HG03064 (cell line): Measurements from ENCODE around the gene RHOD.

Experiments
- ATAC-seq: cut with Tn5 transposase; IDR thresholded peaks from one replicate; pipeline ENCODE4 v1.9.1; 2021; ENCODE audit warnings: low read depth; ENCODE audit not compliant: unreplicated experiment

Gene RHOD, protein sequence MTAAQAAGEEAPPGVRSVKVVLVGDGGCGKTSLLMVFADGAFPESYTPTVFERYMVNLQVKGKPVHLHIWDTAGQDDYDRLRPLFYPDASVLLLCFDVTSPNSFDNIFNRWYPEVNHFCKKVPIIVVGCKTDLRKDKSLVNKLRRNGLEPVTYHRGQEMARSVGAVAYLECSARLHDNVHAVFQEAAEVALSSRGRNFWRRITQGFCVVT

DNA sequence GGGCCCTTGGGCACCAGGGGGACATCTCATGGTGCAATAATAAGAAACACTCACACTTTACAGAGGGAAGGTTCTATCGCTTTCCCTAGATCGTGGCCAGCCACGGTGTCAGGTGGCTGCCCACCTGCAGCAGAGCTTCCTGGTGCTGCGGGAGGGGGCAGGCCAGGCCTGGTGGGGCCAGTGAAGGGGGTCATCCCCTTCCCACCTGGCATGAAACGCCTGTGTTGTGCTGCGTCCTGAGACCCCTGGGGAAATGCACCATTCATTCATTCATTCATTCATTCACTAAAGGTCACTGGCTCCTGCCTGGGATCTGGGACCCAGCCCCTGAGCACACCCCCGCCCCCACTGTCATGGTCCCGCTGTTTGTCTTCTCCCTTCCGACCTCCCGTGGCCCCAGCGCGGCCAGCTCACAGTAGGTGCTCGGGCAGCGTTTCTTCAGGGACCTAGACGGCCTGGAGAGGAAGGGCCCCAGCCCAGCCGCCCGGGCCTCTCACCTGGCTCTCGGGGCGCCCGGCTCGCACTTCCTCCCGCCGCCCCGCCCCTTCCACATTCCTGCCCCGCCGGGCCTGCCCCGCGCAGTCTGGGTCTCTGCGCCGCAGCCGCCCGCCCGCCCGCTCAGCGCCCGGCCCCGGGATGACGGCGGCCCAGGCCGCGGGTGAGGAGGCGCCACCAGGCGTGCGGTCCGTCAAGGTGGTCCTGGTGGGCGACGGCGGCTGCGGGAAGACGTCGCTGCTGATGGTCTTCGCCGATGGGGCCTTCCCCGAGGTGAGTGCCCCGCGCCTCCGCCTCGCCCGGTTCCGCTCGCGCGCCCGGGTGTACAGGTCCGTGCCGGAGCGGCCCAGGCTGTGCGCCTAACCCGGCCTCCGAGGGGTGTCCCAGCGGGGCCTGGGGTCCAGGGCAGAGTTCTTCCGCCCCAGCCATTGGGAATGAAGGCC is at the start of gene RHOD:
RHOD (plus strand) TSS at position 581 of the 938 bp plus-strand sequence; CDS start at position 637, 56 bp downstream.
- no peak for ATAC-seq

DNA sequence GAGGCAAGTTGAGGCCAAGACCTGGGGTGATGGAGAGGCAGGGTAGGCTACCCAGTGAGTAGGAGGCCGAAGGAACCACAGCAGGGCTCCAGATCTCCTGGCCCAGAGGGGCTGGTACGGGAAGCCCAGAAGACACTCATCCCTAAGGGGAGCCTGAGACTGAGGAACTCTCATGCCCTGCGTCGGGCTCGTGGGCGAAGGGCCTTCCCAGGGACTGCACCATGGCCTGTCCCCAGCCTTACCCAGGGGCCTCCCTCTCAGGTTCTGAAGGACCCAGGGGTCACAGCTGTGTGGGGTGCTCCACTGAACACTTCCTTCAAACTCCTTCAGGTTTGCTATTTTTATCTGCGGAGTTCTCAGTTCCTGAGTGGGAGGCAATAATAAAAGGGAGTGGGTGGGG is 49.5 kb upstream of the RHOD start:
- no peak for ATAC-seq

DNA sequence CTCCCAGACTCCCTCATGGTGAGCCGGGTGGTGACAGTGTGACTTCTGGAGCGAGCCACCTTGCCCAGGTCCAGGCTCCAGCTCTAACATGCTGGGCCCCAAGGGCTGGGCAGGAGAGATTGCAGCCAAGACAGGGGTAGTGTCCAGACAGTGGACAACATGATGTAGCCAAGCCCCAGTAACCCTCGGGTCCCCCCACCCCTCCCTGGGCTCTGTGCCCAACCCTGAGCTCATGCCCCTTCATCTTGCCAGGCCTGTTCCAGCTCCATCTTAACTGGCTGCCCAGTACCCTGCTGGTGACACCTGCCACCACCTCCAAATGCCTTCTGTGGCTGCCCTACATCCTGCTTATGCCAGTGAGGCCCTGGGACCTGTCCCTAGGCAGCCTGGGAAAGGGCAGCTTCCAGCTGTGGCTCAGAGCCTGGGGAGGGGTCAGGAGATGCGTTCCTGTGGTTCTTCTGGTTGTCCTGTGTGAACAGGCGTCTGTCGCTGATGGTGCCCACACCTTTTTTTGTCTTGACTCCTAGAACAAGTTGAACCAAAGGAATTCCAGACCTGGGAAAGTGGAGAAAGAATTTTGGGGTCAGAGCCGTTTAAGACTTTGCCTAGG is 46.2 kb upstream of the RHOD start:
- ATAC-seq, result no peak

DNA sequence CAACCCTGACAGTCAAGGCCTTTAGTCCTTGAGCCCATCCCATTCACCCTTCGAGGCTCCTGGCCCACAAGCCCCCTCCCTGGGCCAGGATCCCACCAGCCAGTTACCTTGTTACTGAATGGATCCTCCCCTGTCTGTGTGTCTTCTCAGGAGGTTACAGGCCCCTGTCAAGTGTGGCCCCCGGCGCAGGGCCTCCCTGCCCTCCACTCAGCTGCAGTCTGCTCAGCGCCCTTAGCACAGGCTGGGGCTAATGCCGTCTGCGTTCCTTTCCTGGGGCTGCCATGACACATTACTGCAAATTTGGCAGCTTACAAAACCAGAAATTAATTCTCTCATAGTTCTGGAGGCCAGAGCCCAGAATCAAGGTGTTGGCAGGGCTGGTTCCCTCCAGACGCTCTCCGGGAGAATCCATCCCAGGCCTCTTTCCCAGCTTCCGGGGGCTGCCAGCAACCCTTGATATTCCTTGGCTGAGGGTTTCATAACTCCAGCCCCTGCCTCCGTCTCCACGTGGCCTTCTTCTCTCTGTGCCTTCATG is 43.1 kb upstream of the RHOD start:
- ATAC-seq, result no peak

DNA sequence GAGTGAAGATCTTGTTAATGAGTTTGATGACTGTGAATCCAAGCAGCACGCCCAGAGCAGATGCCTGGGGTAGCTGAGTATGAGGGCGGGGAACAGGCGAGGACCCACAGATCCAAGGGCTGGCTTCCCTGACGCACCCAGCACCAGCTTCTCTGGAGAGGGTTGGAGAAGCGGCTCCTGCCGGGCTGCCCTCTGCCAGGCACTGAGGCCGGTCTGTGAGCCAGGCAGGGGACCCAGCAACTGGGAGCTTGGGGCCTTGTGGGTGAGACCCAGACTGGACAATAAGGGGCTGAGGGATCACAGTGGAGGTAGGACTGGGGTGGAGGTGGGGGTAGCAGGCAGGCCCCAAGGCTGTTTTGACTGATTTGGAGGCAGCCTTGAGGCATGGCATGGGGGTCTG is 42.3 kb upstream of the RHOD start:
- no peak for ATAC-seq

DNA sequence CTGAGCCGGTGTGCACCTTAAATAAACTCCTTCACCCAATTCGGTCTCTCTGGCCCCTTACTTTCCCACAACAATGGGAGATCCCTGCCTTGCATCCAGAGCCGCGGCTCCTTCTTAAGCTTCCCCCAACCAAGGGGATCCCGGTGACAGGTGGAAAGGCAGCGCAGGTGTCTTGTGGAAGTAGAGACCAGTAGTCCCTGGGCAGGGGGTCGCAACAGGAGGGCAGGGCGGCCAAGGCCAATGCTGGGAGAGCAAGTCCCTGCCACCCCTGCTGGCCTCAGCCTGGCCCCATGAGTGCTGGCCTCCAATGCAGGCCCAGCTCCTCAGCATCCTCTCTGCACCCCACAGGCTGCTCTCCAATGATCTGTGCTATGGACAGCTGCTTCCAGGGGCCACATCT is 41.6 kb upstream of the RHOD start:
- no peak for ATAC-seq

DNA sequence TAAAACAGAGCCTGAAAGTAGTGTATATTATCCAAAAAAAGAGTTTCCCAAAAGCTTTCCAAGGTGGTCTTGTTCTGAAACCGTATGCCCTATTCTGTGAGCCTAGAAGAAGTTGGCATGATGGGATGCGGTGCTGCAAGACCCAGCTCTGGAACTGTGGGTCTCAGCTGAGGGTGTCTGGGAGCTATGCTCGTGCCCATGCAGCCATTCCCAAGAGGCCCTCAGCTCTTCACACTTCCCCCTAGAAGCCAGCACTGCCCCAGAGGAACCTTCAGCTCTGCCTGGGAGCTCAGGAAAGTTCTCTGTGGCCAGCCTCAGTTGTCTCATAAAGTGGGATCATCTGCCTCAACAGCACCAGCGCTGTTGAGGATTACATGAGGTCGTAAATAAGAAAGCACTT is 40.1 kb upstream of the RHOD start:
- ATAC-seq, result no peak

DNA sequence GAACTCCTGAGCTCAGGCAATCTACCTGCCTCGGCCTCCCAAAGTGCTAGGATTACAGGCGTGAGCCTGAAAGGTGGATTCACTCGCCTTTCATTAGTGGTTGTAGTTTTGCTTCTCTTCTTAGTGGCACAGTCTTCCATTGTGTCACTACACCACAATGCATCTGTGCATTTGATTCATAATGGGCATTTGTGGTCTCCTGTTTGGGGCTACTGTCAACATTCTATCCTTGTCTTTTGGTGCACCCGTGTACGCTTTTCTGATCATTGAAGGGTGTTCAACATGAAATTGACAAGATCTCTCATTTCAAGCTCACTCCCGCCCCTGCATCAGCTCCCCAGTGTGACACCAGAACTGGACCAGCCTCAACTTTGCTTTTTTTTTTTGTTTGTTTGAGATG is 35.7 kb upstream of the RHOD start:
- ATAC-seq, result no peak

DNA sequence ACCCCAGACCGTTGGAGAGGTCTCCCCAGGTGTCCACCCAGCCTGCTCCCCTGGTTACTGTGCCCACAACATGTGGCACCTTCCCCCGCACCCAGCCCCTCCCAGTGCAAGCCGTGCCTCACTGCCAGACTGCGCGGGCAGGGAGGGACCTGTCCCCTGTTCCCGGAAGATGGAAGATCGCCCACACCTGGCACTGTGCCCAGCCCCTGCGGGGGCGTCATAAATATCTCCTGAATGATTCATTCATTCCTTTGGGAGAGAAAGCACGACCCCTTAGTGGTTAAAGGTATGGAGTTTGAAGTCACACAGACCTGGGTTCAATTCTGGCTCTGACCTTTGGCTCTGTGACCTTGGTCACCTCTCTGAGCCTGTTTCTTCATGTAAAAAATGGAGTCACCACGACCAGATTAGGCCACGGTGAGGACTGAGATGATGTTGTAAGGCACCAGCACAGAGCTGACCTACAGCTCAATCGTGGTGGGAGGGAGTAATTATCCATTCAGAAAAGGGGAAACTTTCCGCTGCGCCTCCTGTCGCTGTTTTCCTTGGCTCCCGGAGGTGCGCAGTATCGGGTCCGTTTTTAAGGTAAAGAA is 34.2 kb upstream of the RHOD start:
- no peak for ATAC-seq

DNA sequence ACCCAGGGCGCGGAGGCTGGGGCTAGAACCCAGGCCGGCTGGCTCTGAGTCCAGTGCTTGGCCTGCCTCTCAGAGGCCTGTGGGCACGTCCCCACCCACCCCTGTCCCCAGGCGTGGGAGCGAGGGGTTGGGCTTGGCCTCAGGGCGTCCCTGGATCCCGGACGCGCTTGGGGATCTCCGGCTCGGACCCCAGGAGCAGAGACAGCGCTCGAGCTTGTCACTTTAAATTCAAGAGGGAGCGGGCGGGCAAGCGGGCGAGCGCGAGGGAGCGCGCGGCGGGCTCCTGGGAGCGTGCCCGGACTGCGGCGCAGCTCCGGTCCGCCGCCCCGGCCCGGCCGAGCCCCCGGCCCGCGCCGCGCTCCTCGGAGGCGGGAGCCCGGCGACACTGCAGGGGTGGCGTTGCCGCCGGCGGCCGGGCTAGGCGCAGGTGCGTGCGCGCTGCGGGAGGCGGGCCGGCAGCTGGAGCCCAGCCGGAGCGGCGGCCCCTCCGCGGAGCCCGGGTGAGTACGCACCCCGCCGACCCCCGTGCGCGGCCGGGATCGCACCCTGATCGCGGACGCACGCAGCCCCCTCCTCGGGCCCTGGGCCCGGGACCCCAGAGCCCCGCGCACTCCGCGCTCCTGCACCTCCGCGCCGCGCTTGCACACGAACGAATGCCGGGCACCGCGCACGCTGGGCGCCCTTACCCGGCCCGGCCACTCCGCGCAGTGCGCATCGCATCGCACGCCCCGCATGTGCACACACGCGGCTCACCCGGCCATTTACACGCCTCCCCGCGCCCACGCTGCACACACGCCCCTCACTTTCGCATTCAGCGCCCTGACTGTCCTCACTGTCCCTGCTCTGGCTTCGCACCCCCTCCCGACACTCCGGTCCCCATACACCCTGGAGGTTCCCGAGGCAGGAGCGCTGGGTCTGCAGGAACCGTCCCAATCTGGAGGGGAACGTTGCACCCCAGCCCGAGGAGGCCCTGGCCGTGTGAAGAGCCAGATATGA is 33.4 kb upstream of the RHOD start, which contains the start of gene SYT12:
SYT12 (plus strand) TSS at position 174 of the 996 bp plus-strand sequence. CDS start 7,011 bp downstream, outside the sequence.
- ATAC-seq, result no peak

DNA sequence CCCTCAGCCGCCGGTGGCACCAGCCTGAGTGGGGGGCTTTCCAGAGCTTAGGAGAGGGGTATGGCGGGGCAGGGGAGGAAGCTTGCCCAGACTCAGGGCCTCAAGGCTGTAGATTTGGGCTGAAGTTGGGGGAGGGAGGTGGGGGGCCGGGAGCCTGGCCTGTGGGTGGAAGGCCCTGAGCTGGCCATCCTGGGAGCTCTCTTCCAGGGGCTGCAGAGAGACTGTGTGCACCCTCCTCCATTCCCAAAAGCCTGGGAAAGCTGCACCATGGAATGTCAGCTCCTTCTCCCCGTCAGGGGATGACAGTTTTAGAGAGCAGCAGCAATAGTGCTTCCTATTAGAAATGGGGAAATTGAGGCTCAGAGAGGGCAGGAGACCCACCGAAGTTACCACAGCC is 32.7 kb upstream of the RHOD start:
- ATAC-seq, result no peak

DNA sequence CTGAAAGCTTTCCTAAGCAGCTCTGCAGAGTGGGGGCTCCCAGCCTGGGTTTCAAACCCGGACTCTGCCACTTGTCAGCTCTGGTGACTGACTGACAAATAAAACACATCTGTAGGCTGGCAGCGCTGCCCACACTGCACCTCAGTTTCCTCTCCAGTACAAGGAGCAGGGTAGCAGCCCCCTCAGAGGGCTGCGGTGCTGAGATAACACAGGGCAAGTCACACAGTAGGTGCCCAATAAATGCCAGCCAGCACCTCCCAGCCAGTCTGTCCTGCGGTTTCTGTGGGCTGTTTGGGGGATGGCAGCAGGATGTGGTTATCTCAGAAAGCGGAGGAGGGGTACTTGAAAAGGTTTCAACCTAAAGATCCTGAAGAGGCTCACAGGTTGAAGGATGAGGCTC is 32.2 kb upstream of the RHOD start:
- ATAC-seq, result no peak

DNA sequence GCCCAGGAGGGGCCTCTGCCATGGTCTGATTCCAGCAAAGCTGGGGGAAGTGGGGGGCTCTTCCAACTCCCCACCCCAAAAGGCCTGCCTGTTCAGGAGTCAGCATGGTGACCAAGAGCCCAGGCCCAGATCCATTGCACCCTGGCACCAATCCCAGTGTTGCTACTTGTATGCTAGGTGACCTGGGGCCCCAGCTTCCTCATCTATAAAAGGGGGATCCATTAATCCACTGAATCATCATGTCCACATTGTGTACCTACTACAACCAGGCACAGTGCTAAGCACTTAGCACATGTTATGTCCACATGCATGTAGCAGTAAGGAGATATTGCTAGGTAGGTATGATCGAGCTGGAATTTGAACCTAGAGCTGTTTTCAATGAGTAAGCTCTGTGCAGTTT is 31.7 kb upstream of the RHOD start:
- no peak for ATAC-seq

DNA sequence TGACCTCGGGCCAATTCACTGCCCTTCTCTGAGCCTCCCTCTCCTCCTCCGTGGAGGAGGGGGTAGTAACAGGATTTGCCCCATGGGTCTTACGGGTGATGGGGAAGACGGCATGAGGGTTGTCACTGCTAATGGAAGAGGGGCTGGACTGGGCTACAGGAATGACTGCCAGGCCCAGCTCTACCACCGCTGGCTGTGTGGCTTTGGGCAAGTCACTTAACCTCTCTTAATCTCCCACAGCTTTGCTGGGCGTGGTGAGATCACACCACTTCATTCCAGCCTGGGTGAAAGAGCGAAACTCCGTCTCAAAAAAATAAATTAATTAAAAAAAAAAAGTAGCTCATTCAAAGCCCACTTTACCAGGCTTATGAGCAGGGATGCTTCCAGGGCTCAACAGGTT is 30.9 kb upstream of the RHOD start:
- ATAC-seq, result no peak

DNA sequence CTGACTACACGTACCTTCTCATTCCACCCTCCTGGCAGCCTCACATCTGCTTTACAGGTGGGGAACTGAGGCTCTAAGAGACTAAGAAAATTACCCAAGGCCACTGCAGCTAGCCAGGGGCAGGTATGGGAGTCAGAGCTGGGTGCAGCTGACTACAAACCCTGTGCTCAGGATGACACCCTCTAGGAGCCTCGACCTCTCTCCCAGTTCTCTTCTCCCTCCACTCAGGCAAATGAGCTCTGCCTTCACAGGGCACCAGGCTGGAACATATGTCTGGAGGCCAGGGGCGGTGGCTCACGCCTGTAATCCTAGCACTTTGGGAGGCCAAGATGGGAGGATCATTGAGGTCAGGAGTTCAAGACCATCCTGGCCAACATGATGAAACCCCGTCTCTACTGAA is 29.7 kb upstream of the RHOD start:
- no peak for ATAC-seq

DNA sequence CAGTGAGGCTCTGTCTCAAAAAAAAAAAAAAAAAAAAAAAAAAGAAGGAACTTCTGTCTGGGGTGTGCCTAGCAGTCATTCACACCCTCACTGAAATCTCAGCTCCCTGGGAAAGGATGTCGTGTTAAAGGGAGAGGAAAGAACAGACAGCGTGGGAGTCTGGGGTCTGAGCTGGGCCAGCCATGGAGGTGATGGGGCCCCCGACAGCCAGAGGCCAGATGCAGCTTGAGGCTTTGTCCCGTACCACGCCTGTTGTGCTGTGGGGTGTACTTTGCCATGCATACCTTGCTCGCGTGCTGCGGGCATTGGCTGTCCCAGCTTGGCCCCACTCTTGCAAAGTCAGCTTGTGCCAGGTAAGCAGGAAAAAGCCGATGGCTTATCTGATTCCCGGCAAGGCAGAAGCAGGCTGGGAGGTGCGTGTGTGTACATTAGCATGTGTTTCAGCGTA is 29.1 kb upstream of the RHOD start:
- no peak for ATAC-seq

DNA sequence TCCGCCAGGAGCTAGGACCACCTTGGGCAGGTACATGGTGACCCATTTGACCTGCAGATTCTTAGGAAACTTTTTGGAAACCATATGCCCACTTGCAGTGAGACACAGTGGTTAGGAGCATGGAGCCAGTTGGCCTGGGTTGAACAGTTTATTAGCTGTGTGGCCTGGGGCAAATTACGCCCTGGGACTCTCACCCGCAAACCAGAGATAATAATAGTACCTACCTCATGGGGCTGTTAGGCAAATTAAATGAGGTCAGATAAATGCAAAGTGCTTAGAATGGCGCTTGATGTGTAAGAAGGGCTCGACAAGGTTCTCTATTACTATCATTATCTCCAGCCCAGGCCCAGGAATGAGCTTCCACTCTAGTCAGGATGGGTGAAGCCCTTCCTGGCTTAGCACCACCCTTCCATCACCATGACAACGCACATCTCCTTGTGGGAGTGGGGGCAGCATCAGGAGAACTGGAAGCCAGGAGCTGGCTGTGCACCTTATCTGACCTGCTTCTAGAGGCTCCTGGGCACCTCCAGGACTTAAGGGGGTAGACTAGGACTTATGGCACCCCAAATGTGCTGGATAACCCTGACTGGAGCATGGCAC is 28.6 kb upstream of the RHOD start:
- ATAC-seq, result no peak

DNA sequence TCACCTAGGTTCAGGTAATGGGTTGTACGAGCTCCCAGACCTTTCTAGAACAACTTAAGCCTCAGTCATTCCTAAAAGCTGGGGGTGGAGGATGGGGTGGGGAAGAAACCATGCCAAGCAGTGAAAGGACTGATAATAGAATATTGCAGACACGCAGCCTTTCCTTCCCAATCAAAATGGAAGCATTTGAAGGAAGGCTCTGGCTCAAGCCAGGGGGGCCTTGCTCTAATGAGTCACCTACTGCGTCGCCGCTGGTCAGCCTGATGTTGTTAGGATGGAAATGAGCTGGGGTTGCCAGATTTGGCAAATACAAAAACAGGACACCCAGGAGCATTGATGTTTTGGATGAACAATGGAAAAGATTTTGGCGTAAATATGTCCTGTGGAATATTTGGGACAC is 27.5 kb upstream of the RHOD start:
- no peak for ATAC-seq

DNA sequence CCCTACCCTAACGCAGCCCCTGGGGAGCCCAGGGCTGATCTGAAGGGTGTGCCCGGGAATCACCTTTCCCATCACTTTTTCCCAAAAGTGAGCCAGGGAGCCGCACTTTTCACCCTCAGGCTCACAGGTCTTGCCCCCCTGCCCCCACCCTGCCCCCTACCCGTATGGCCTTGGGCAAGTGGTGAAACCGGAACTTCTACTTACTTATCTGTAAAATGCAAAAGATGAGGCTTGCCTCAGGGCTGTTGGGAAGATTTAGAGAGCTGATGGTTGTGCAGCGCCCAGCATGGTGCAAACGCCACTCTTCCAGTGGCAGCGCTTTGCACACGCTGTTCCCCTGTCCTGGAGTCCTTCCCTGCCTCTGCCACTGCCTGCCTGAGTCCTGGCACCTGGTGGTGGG is 25.7 kb upstream of the RHOD start:
- no peak for ATAC-seq
